HepG2 (cell line): ENCODE data around the gene ZNF446. TPM values are rescaled to one million over a fixed set of nuclear protein-coding genes. Genes with fewer than 3 reads are reported as not detected.

ENCODE experiments used
- ATF7-NPFF ChIP-seq: sonication (generic); formaldehyde crosslinking; IDR thresholded peaks from 2 replicates; pipeline ENCODE4 v1.8.1; 2023; ENCODE audit warnings: mild to moderate bottlenecking, low read depth, missing genetic modification reagents, moderate library complexity
- ELF4 ChIP-seq: sonication (generic); formaldehyde crosslinking; IDR thresholded peaks from 2 replicates; pipeline ENCODE4 v1.5.0; 2020; ENCODE audit warnings: missing genetic modification reagents, mild to moderate bottlenecking, moderate library complexity, borderline replicate concordance
- MED8 ChIP-seq: sonication (generic); formaldehyde crosslinking; IDR thresholded peaks from 2 replicates; pipeline ENCODE4 v1.8.1; 2023; ENCODE audit warnings: mild to moderate bottlenecking, missing genetic modification reagents; ENCODE audit not compliant: insufficient replicate concordance
- NAIF1 ChIP-seq: sonication (generic); formaldehyde crosslinking; IDR thresholded peaks from 2 replicates; pipeline ENCODE4 v1.5.0; 2020; ENCODE audit warnings: mild to moderate bottlenecking, missing genetic modification reagents, borderline replicate concordance
- PAWR ChIP-seq: sonication (generic); formaldehyde crosslinking; IDR thresholded peaks from 2 replicates; pipeline ENCODE4 v1.4.0; 2020; ENCODE audit warnings: missing genetic modification reagents, mild to moderate bottlenecking, borderline replicate concordance
- REXO4 ChIP-seq: sonication (generic); formaldehyde crosslinking; IDR thresholded peaks from 2 replicates; pipeline ENCODE4 v1.8.0; 2022; ENCODE audit warnings: missing genetic modification reagents, mild to moderate bottlenecking, borderline replicate concordance
- ZBTB2 ChIP-seq: sonication (generic); formaldehyde crosslinking; IDR thresholded peaks from 2 replicates; pipeline ENCODE4 v1.8.0; 2022; ENCODE audit warnings: low read depth, missing genetic modification reagents
- ZBTB39 ChIP-seq: sonication (generic); formaldehyde crosslinking; IDR thresholded peaks from 2 replicates; pipeline ENCODE4 v1.5.0; 2020; ENCODE audit warnings: missing genetic modification reagents
- ZFP36L1 ChIP-seq: sonication (generic); formaldehyde crosslinking; IDR thresholded peaks from 2 replicates; pipeline ENCODE4 v1.8.0; 2022; ENCODE audit warnings: mild to moderate bottlenecking, missing genetic modification reagents, moderate library complexity
- ZNF136 ChIP-seq: sonication (generic); formaldehyde crosslinking; IDR thresholded peaks from 2 replicates; pipeline ENCODE4 v1.8.1; 2022; ENCODE audit warnings: low read depth, mild to moderate bottlenecking, moderate library complexity, missing genetic modification reagents
- ZNF24 ChIP-seq: fragments of 450-650 bp; IDR thresholded peaks from 2 replicates; pipeline ENCODE4 v1.6.1; 2017; ENCODE audit warnings: antibody characterized with exemption, mild to moderate bottlenecking
- ZNF264 ChIP-seq: sonication (generic); formaldehyde crosslinking; IDR thresholded peaks from 2 replicates; pipeline ENCODE4 v1.4.0; 2020; ENCODE audit warnings: missing genetic modification reagents
- ZNF281 ChIP-seq: sonication (generic); formaldehyde crosslinking; IDR thresholded peaks from 2 replicates; pipeline ENCODE4 v1.4.0; 2020; ENCODE audit warnings: missing genetic modification reagents, borderline replicate concordance
- ZNF296 ChIP-seq: sonication (generic); formaldehyde crosslinking; conservative IDR thresholded peaks from 2 replicates; pipeline ENCODE4 v1.5.0; 2020; ENCODE audit warnings: mild to moderate bottlenecking, missing genetic modification reagents
- ZNF546 ChIP-seq: sonication (generic); formaldehyde crosslinking; conservative IDR thresholded peaks from 2 replicates; pipeline ENCODE4 v1.8.1; 2023; ENCODE audit warnings: mild to moderate bottlenecking, missing genetic modification reagents
- ZNF674 ChIP-seq: sonication (generic); formaldehyde crosslinking; IDR thresholded peaks from 2 replicates; pipeline ENCODE4 v1.5.0; 2020; ENCODE audit warnings: low read depth, mild to moderate bottlenecking, missing genetic modification reagents
- ZNF75D ChIP-seq: sonication (generic); formaldehyde crosslinking; IDR thresholded peaks from 2 replicates; pipeline ENCODE4 v1.8.1; 2023; ENCODE audit warnings: missing genetic modification reagents, mild to moderate bottlenecking, borderline replicate concordance
- ZSCAN29 ChIP-seq: sonication (generic); formaldehyde crosslinking; conservative IDR thresholded peaks from 2 replicates; pipeline ENCODE4 v1.4.0; 2020; ENCODE audit warnings: mild to moderate bottlenecking, missing genetic modification reagents
- ZUFSP ChIP-seq: sonication (generic); formaldehyde crosslinking; IDR thresholded peaks from 2 replicates; pipeline ENCODE4 v1.9.0; 2021; ENCODE audit warnings: missing genetic modification reagents, mild to moderate bottlenecking, borderline replicate concordance
- polyA plus RNA-seq, 8 experiments: library from polyadenylated mRNA; depleted of rRNA in 3 of 8; stranded (reverse) in 7 of 8; unstranded in 1 of 8; fragments of >200 nt; fragmentation: Illumina TruSeq in 4 of 8; extraction: Trizol in 4 of 8; gene quantifications; 2 replicates each; pipeline versions ENCODE4 v1.2.1 to v1.2.3, GENCODE V29; 2011 to 2016; ENCODE audit warnings: low read depth in 4 of 8, missing spikeins in 1 of 8, mixed read lengths in 1 of 8; ENCODE audit not compliant: insufficient read depth in 1 of 8
- total RNA-seq, 5 experiments: library from RNA; depleted of rRNA; stranded (reverse); fragments of >200 nt; fragmentation: Illumina TruSeq; extraction: Trizol; gene quantifications; 2 replicates each; pipeline ENCODE4 v1.2.3, GENCODE V29; 2016; ENCODE audit warnings: low read depth in 1 of 5

Gene ZNF446
- total and polyA plus RNA-seq, 2 of the 13 experiments (the other 11 are each of a cell fraction or from before 2014, with no cell fraction given) = 3.0 to 3.6 TPM

- TF ChIP-seq ELF4 (CRISPR knock-in tag) (peak; percentile 68; the same call in 1 of the 2 replicates), ZNF136 (CRISPR knock-in tag) (no peak), ZUFSP (CRISPR knock-in tag) (no peak), ZNF281 (CRISPR knock-in tag) (no peak), ZFP36L1 (CRISPR knock-in tag) (no peak), REXO4 (no peak), ZNF674 (CRISPR knock-in tag) (no peak), ZBTB2 (CRISPR knock-in tag) (0 out of 2 replicates have a peak, but pooled peaks have one; percentile 39), PAWR (CRISPR knock-in tag) (no peak), ZNF75D (CRISPR knock-in tag) (no peak), ZSCAN29 (no peak), ZNF264 (CRISPR knock-in tag) (no peak), ZNF24 (no peak), ATF7-NPFF (CRISPR knock-in tag) (no peak; the same call in 1 of the 2 replicates), MED8 (CRISPR knock-in tag) (peak; percentile 6), ZNF546 (CRISPR knock-in tag) (no peak), ZBTB39 (CRISPR knock-in tag) (no peak), NAIF1 (CRISPR knock-in tag) (peak; percentile 40; the same call in 1 of the 2 replicates), ZNF296 (CRISPR knock-in tag) (no peak)
Measured at GRCh38 chr19:58466760-58467589, 9.2 kb upstream of the ZNF446 start, which contains the start of gene ZNF324 (continued).
